HepG2 (cell line): Measurements from ENCODE around the gene ADRM1. TPM values are rescaled to one million over a fixed set of nuclear protein-coding genes. Genes with fewer than 3 reads are reported as not detected.
A peak's percentile ranks its signal among the peaks of the same experiment; 100 is the strongest.

Experiments used
- ATRX ChIP-seq: sonication (generic); formaldehyde crosslinking; IDR thresholded peaks from 2 replicates; pipeline ENCODE4 v1.4.0; 2020; ENCODE audit warnings: missing genetic modification reagents, borderline replicate concordance
- FOXJ3 ChIP-seq: sonication (generic); formaldehyde crosslinking; IDR thresholded peaks from 2 replicates; pipeline ENCODE4 v1.4.0; 2020; ENCODE audit warnings: missing genetic modification reagents, mild to moderate bottlenecking, borderline replicate concordance
- KLF13 ChIP-seq: sonication (generic); formaldehyde crosslinking; IDR thresholded peaks from 2 replicates; pipeline ENCODE4 v1.4.0; 2020; ENCODE audit warnings: mild to moderate bottlenecking, missing genetic modification reagents
- KLF9 ChIP-seq: IDR thresholded peaks from 2 replicates; pipeline ENCODE4 v1.6.1; 2016; ENCODE audit warnings: low read depth
- PHF21A ChIP-seq: sonication (generic); formaldehyde crosslinking; IDR thresholded peaks from 2 replicates; pipeline ENCODE4 v1.5.0; 2020; ENCODE audit warnings: mild to moderate bottlenecking, missing genetic modification reagents
- RBFOX2 ChIP-seq: fragments of 200-400 bp; formaldehyde crosslinking; IDR thresholded peaks from 2 replicates; pipeline ENCODE4 v1.6.1; 2017; ENCODE audit warnings: low read depth, mild to moderate bottlenecking, low read length
- SAP130 ChIP-seq: IDR thresholded peaks from 2 replicates; pipeline ENCODE4 v1.6.1; 2016; ENCODE audit warnings: low read depth
- TCF7 ChIP-seq: sonication (generic); IDR thresholded peaks from 2 replicates; pipeline ENCODE4 v1.6.1; 2016; ENCODE audit warnings: antibody characterized with exemption, low read depth
- TSC22D2 ChIP-seq: sonication (generic); formaldehyde crosslinking; IDR thresholded peaks from 2 replicates; pipeline ENCODE4 v1.5.1; 2020; ENCODE audit warnings: missing genetic modification reagents, mild to moderate bottlenecking, borderline replicate concordance
- ZC3H13 ChIP-seq: sonication (generic); formaldehyde crosslinking; IDR thresholded peaks from 2 replicates; pipeline ENCODE4 v1.8.1; 2023; ENCODE audit warnings: mild to moderate bottlenecking, missing genetic modification reagents, moderate library complexity
- ZNF143 ChIP-seq: sonication (generic); formaldehyde crosslinking; IDR thresholded peaks from 2 replicates; pipeline ENCODE4 v1.4.0; 2020; ENCODE audit warnings: missing genetic modification reagents
- ZNF768 ChIP-seq: sonication (generic); formaldehyde crosslinking; IDR thresholded peaks from 2 replicates; pipeline ENCODE4 v1.4.0; 2020; ENCODE audit warnings: missing genetic modification reagents
- polyA plus RNA-seq, 8 experiments: library from polyadenylated mRNA; depleted of rRNA in 3 of 8; stranded (reverse) in 7 of 8; unstranded in 1 of 8; fragments of >200 nt; fragmentation: Illumina TruSeq in 4 of 8; extraction: Trizol in 4 of 8; gene quantifications; 2 replicates each; pipeline versions ENCODE4 v1.2.1 to v1.2.3, GENCODE V29; 2011 to 2016; ENCODE audit warnings: low read depth in 4 of 8, missing spikeins in 1 of 8, mixed read lengths in 1 of 8; ENCODE audit not compliant: insufficient read depth in 1 of 8
- total RNA-seq, 5 experiments: library from RNA; depleted of rRNA; stranded (reverse); fragments of >200 nt; fragmentation: Illumina TruSeq; extraction: Trizol; gene quantifications; 2 replicates each; pipeline ENCODE4 v1.2.3, GENCODE V29; 2016; ENCODE audit warnings: low read depth in 1 of 5
- TF ChIP-seq, protein P1 (sequence below): sonication (generic); formaldehyde crosslinking; IDR thresholded peaks from 2 replicates; pipeline ENCODE4 v1.4.0; 2020; ENCODE audit warnings: missing genetic modification reagents
- TF ChIP-seq, protein P2 (sequence below): IDR thresholded peaks from 2 replicates; pipeline ENCODE4 v1.6.1; 2018; ENCODE audit warnings: missing genetic modification reagents

ADRM1 gene
- total and polyA plus RNA-seq, 2 of the 13 experiments (the other 11 are each of a cell fraction or from before 2014, with no cell fraction given) = 92.9 to 154 TPM

DNA sequence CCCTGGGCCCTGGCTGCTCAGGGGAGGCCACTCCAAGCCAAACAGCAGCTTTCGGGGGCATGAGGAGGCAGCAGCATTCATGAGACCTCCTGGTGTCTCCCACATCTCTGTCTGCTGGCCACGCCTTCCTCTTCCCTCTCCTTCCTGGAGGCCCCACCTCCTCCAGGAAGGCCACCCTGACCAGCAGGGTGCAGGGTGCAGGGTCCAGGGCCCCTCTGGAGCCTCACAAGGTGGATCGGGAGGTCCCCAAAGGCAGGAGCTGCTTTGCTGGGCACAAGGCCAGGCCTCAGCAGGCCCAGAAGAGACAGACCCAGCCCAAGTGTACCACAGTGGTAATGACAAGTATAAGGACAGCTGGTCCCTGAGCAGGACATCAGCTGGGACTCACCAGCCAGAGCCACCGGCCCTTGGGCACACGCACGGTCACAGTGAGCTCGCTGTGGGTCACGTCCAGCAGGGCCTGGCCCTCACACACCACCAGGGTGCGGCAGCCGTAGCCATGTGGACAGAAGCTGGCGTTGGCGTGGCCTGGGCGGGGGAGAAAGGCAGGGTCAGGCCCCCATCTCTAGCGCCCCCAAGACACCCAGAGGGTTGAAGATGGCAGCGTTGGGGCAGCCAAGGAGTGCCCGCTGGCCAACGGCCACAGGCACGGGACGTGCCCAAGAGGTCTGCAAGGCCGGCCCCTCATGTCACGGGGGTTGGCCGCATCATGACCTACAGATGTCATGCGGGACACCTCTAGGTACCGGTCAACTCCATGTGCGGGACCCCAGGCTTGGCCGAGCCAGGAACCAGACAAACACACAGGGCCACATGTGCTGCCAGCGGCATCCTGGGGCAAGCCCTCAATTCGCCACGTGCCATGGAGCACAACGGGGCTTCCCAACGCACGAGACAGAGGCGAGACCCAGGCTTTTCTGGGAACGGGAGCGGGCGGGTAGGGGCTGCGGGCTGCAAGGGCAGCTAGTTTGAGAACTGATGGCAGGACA, 26.9 kb downstream of the ADRM1 start (continued):
- TF ChIP-seq, protein P1, sequence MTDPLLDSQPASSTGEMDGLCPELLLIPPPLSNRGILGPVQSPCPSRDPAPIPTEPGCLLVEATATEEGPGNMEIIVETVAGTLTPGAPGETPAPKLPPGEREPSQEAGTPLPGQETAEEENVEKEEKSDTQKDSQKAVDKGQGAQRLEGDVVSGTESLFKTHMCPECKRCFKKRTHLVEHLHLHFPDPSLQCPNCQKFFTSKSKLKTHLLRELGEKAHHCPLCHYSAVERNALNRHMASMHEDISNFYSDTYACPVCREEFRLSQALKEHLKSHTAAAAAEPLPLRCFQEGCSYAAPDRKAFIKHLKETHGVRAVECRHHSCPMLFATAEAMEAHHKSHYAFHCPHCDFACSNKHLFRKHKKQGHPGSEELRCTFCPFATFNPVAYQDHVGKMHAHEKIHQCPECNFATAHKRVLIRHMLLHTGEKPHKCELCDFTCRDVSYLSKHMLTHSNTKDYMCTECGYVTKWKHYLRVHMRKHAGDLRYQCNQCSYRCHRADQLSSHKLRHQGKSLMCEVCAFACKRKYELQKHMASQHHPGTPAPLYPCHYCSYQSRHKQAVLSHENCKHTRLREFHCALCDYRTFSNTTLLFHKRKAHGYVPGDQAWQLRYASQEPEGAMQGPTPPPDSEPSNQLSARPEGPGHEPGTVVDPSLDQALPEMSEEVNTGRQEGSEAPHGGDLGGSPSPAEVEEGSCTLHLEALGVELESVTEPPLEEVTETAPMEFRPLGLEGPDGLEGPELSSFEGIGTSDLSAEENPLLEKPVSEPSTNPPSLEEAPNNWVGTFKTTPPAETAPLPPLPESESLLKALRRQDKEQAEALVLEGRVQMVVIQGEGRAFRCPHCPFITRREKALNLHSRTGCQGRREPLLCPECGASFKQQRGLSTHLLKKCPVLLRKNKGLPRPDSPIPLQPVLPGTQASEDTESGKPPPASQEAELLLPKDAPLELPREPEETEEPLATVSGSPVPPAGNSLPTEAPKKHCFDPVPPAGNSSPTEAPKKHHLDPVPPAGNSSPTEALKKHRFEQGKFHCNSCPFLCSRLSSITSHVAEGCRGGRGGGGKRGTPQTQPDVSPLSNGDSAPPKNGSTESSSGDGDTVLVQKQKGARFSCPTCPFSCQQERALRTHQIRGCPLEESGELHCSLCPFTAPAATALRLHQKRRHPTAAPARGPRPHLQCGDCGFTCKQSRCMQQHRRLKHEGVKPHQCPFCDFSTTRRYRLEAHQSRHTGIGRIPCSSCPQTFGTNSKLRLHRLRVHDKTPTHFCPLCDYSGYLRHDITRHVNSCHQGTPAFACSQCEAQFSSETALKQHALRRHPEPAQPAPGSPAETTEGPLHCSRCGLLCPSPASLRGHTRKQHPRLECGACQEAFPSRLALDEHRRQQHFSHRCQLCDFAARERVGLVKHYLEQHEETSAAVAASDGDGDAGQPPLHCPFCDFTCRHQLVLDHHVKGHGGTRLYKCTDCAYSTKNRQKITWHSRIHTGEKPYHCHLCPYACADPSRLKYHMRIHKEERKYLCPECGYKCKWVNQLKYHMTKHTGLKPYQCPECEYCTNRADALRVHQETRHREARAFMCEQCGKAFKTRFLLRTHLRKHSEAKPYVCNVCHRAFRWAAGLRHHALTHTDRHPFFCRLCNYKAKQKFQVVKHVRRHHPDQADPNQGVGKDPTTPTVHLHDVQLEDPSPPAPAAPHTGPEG (CRISPR knock-in tag) = no peak
- TF ChIP-seq ZNF143 (CRISPR knock-in tag) = no peak
- no peak for TF ChIP-seq PHF21A (CRISPR knock-in tag)
- TF ChIP-seq TCF7 = no peak
- TF ChIP-seq FOXJ3 = no peak
- TF ChIP-seq SAP130 (CRISPR knock-in tag) = no peak
- TF ChIP-seq ATRX (CRISPR knock-in tag) = no peak
- TF ChIP-seq, protein P2, sequence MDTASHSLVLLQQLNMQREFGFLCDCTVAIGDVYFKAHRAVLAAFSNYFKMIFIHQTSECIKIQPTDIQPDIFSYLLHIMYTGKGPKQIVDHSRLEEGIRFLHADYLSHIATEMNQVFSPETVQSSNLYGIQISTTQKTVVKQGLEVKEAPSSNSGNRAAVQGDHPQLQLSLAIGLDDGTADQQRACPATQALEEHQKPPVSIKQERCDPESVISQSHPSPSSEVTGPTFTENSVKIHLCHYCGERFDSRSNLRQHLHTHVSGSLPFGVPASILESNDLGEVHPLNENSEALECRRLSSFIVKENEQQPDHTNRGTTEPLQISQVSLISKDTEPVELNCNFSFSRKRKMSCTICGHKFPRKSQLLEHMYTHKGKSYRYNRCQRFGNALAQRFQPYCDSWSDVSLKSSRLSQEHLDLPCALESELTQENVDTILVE = no peak
- no peak for TF ChIP-seq TSC22D2 (CRISPR knock-in tag)
- TF ChIP-seq ZC3H13 (CRISPR knock-in tag) = no peak
- TF ChIP-seq KLF13 (CRISPR knock-in tag) = 0 out of 2 replicates have a peak, but pooled peaks have one; percentile 11
- no peak for TF ChIP-seq ZNF768 (CRISPR knock-in tag)
- peak; percentile 23; the same call in 1 of the 2 replicates for TF ChIP-seq RBFOX2
- no peak for TF ChIP-seq KLF9 (CRISPR knock-in tag)
